SK-N-MC (cell line): Measurements from ENCODE around the gene OVOL2.

ENCODE experiments used
- EZH2 ChIP-seq: fragments of 200-600 bp; sonication (generic); IDR thresholded peaks from one replicate; pipeline ENCODE4 v1.6.1; 2017; ENCODE audit warnings: antibody characterized with exemption
- FOXP2 ChIP-seq: optimal IDR thresholded peaks from 2 replicates; pipeline ENCODE3; 2011; ENCODE audit warnings: mild to moderate bottlenecking, moderate library complexity; ENCODE audit not compliant: insufficient read depth; ENCODE audit errors: extremely low read length, control extremely low read depth
- POLR2AphosphoS5 ChIP-seq: IDR thresholded peaks from 2 replicates; pipeline ENCODE4 v1.6.1; 2012; ENCODE audit warnings: mild to moderate bottlenecking, low read depth, low read length, borderline replicate concordance

DNA sequence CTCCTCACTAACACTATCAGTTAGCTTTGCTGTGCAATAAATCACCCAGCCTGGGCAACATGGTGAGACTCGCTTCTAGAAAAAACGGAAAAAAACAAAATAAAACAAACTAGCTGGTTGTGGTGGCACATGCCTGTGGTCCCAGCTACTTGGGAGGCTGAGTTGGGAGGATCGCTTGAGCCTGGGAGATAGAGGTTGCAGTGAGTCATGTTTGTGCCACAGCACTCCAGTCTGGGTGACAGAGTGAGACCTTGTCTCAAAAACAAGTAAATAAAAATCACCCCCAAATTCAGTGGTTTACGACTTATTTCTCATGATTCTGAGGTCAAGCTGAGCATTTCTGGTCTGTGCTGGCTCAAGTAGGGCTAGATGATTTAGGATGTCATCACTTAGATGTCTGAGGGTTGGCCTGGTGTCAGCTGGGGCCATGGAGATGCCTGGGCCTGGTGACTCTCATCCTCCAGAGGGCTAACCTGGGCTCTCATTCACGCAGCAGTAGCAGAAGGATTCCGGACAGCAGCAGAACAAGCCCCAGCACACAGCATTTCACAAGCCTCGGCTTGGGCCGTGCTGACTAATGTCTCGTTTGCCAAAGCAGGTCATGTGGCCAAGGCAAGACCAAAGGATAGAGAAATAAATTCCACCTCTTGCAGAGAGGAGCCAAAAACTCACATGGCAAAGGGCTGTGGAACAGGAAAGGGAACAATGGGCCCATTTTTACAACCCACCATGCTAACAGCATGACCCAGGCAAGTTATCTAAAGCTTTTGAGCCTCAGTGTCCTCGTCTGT, 56.4 kb downstream of the OVOL2 start:
- TF ChIP-seq POLR2AphosphoS5 (no peak), EZH2 (no peak), FOXP2 (no peak)
